Measurements from ENCODE around the gene TSPO2. TPM values are rescaled to one million over a fixed set of nuclear protein-coding genes. Genes with fewer than 3 reads are reported as not detected.
"Not testable (repeated sequence)": the region's sequence is repeated elsewhere in the genome, so short reads cannot be mapped to it uniquely, and the experiment has no call there.

TSPO2 gene, protein sequence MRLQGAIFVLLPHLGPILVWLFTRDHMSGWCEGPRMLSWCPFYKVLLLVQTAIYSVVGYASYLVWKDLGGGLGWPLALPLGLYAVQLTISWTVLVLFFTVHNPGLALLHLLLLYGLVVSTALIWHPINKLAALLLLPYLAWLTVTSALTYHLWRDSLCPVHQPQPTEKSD
- polyA plus RNA-seq (2012; ENCODE audit: missing spikeins): not detected

DNA sequence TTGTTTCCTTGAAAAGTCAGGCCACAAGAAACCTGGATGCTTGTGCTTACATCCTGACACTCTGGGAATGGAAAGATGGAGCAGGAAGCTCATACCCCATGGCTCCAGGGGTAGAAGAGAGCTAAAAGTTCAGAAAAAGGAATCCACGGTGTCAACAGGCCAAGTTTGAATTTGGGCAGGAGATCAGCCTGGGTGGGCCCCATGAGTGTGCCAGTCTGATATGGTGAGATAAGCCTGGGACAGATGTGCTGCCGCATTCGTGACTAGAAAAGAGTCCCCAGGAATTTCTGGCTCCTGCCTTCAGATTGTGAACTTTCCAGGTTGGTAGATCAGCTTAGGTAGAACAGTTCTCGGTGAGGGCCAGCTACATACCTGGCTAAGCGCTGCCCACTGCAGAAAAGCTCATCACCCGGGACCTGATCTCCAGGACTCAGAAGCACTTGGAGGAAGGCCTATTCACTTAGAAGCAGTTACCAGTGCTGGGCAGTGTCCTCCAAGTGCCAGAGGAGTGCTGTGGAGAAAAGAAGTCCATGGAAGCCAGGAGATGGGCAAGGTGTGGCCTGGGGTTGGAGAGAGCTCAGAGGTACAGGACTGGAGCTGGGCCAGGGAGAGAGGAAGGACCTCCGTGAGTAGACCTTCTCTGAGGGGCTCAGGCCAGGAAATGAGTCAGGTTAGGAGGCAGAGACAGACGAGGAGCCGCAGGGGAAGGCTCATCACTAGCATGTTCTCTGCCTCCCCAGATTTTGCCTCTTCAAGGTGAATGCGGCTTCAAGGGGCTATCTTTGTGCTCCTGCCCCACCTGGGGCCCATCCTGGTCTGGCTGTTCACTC lies at the start of gene TSPO2:
Gene TSPO2, plus strand, starts transcription at position 242 of the 830 bp plus-strand sequence. Its CDS starts 519 bp downstream, at position 761.
- FAIRE-seq (no peak), DNase-seq (ENCODE audit: insufficient read length) (no peak)
- TF ChIP-seq POLR2A (IDR thresholded peaks at IDR 0.05; ENCODE audit: low read depth, low read length): no peak

DNA sequence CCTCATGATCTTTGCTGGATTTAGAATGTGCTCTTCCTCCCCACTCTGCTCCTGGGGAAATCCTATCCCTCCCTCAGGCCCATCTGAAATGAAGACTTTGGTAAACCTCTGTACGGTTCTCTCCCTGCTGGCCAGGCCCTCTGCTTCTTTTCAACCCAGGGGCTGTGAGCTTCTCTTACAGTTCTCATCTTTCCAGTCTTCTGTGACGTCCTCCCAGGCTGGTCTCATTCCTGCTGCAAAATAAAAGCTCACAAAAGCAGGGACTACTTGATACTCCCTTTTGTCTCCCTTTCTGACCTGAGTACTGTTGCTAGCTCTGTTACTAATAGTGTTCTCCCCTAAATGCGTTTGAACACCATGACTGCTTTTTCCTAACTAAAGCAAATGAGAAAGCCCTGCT lies 49.5 kb upstream of the TSPO2 start:
- no peak for FAIRE-seq
- no peak for DNase-seq (ENCODE audit: insufficient read length)
- TF ChIP-seq POLR2AphosphoS5 (IDR thresholded peaks at IDR 0.05; ENCODE audit: low read depth, low read length) (no peak), POLR2A (IDR thresholded peaks at IDR 0.05; ENCODE audit: low read depth, low read length) (no peak), TAF1 (IDR thresholded peaks at IDR 0.05; ENCODE audit: borderline replicate concordance, low read depth, low read length) (no peak)

DNA sequence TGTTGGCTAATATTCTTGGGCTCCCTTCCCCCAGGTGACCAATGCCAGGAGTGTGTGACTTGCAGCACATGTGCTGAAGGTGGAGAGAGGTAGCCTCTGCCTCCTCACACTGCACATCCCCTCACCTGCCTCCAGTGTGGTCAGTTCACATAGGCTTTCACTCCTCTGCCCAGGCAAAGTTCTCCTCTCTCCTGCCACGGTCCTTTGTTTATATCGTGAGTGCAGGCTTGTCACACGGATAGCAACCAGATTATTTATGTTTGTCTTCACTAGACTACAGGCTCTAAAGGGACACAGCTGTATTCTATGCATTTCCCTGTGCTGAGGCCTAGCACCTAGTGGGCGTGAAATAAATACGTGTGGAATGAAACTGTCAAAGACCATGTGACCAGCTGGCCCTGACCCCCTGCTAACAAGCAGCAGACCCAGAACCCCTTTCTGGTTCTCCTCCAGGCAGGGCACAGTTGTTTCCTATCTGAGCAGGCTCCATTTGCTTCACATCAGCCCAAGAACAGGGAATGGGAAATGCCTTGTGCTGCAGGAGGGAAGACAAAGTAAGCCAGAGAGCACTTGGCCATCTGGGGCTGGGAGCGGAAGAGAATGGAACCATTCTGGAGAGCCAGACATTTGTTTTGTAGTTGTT lies 45.6 kb upstream of the TSPO2 start:
- FAIRE-seq: no peak
- TF ChIP-seq TAF1 (IDR thresholded peaks at IDR 0.05; ENCODE audit: borderline replicate concordance, low read depth, low read length) (no peak), POLR2A (IDR thresholded peaks at IDR 0.05; ENCODE audit: low read depth, low read length) (no peak), POLR2AphosphoS5 (IDR thresholded peaks at IDR 0.05; ENCODE audit: low read depth, low read length) (no peak)
- no peak for DNase-seq (ENCODE audit: insufficient read length)

DNA sequence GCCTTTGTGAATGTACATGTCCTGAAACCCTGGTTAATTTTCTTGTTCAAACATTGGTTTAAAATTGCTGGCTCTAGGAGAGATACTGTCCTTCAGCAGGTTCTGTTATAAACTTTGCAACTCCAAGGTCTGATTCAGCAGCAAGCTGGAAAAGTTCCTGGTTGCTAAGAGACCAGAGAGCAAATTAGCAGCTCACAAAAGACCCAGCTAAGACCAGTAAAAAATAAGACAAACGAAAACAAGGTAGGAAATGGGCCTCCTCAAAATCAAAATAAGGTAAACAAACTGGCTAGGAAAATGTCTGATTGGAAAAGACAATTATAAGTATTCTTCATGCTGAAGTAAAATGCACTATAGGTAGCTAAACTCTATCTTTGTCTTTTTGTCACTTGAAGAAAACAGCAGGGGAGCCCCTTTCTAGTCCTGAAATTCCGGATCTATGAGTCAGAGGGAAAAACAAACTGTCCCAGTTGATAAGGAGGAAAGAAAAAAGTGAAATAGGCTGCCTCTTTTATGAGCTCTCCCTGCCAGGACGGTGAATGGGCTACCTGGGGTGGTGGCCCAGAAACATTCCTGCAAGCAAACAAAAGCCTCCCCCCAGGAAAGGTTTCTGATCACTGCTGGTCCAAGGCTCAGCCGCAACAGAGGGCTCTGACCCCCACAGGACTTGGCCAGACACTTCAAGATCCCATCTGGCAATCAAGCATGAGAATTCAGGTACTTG lies 44.9 kb upstream of the TSPO2 start:
- DNase-seq (ENCODE audit: insufficient read length) (no peak), FAIRE-seq (no peak)
- TF ChIP-seq POLR2AphosphoS5 (IDR thresholded peaks at IDR 0.05; ENCODE audit: low read depth, low read length) (no peak), TAF1 (IDR thresholded peaks at IDR 0.05; ENCODE audit: borderline replicate concordance, low read depth, low read length) (no peak), POLR2A (IDR thresholded peaks at IDR 0.05; ENCODE audit: low read depth, low read length) (no peak)

DNA sequence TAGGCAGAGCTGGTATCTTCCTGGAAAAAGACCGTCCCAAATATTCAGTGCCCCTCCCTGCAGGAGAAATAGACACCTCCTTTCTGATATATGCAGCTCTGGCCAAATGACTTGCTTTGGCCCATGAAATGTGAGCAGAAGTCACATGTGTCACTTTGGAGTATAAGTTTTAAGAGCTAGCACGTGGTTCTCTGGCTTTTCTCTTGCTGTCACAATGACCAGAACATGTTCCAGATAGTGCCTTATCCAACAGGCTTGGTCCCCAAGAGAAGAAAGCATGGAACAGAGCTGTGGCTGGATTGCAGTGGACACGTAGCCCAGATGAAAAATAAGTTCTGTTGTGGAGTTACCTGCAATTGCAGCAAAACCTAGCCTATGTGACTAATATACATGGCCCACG lies 43.6 kb upstream of the TSPO2 start:
- no peak for FAIRE-seq
- no peak for DNase-seq (ENCODE audit: insufficient read length)
- no peak for TF ChIP-seq POLR2AphosphoS5 (IDR thresholded peaks at IDR 0.05; ENCODE audit: low read depth, low read length)
- no peak for TF ChIP-seq POLR2A (IDR thresholded peaks at IDR 0.05; ENCODE audit: low read depth, low read length)
- no peak for TF ChIP-seq TAF1 (IDR thresholded peaks at IDR 0.05; ENCODE audit: borderline replicate concordance, low read depth, low read length)

DNA sequence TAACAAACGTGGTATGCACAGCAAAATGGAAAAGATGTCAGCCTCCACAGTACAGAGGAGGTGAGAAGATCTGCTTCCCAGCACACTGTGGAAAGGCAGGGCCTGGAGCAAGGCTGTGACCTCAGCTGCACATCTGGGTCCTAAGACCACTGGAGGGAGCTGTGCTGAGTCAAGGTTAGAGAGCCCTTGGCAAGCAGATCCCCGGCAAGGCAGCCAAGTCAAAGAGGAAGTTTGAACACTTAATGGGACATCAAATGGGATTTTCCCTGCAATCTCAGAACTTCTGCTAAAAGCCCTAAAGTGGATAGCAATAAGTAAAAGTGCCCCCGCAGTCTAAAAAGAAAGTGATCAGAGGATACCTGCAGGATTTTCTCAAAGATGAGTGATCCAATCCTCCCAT lies 42.7 kb upstream of the TSPO2 start:
- TF ChIP-seq POLR2A (IDR thresholded peaks at IDR 0.05; ENCODE audit: low read depth, low read length): no peak
- no peak for TF ChIP-seq TAF1 (IDR thresholded peaks at IDR 0.05; ENCODE audit: borderline replicate concordance, low read depth, low read length)
- TF ChIP-seq POLR2AphosphoS5 (IDR thresholded peaks at IDR 0.05; ENCODE audit: low read depth, low read length): no peak
- FAIRE-seq (no peak), DNase-seq (ENCODE audit: insufficient read length) (no peak)

DNA sequence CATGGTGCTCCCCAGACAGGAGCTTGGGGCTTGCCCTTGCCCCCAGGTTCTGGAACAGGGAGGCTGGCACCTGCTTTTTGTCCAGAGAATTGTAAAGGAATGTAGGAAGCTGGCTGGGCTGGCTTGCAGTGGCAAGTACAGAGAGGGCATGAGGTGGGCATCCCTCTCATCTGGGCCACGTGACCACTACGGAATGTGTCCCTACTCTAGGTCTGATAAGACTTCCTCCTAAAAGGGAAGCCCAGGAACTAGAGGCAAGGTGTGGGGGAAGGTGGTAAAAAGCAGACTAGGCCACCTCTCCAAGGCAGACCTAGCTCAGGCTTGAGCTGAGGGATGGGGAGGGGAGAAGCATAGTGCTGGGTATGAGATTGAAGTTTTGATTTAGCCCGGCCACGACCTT lies 42.0 kb upstream of the TSPO2 start:
- TF ChIP-seq POLR2AphosphoS5 (IDR thresholded peaks at IDR 0.05; ENCODE audit: low read depth, low read length): no peak
- TF ChIP-seq POLR2A (IDR thresholded peaks at IDR 0.05; ENCODE audit: low read depth, low read length): no peak
- TF ChIP-seq TAF1 (IDR thresholded peaks at IDR 0.05; ENCODE audit: borderline replicate concordance, low read depth, low read length): no peak
- FAIRE-seq: no peak
- no peak for DNase-seq (ENCODE audit: insufficient read length)

DNA sequence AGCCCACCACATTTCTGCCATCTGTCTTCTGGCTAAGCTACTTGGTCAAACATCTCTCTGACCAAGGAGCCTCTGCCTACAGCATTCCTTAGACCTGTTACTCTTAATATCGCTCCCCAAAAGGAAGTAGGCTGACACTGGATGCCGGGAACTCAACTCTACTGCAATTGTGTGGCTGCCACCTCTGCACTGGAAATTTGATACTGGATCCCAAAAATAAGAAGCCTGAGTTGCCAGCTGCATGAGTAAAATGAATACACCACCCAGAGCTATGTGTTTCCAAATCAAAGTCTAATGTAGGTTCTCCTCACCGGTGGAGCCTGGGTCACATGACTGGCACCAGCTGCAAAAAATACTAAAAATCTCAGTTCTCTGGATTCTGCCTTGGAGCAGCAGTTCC lies 40.1 kb upstream of the TSPO2 start:
- FAIRE-seq (no peak), DNase-seq (ENCODE audit: insufficient read length) (no peak)

DNA sequence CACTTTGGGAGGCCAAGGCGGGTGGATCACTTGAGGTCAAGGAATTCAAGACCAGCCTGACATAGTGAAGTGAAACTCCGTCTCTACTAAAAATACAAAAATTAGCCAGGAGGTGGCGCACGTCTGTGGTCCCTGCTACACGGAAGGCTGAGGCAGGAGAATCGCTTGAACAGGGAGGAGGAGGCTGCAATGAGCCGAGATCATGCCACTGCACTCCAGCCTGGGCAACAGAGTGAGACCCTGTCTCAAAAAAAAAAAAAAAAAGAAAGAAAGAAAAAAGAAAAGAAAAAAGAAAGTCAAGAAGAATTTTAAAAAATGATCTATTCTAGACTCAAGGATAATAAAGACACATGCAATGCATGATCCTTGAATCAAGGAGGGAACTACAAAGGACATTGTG lies 36.0 kb upstream of the TSPO2 start:
- not testable (repeated sequence) for FAIRE-seq; DNase-seq (ENCODE audit: insufficient read length)

More for the DNA sequence above, 40.1 kb upstream of the TSPO2 start:
- TF ChIP-seq TAF1 (IDR thresholded peaks at IDR 0.05; ENCODE audit: borderline replicate concordance, low read depth, low read length) (no peak), POLR2A (IDR thresholded peaks at IDR 0.05; ENCODE audit: low read depth, low read length) (no peak), POLR2AphosphoS5 (IDR thresholded peaks at IDR 0.05; ENCODE audit: low read depth, low read length) (no peak)

DNA sequence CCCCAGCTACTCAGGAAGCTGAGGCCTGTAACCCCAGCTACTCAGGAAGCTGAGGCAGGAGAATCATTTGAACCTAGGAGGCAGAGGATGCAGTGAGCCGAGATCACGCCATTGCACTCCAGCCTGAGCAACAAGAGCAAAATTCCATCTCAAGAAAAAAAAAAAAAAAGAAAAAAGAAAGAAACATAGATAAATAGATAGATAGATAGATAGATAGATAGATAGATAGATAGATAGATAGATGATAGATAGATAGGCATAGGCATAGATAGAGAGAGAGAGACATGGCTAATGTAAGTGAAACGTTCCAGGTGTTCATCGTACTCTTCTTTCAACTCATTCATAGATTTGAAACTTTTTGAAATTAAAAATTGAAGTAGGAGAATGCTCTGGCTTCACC lies 35.3 kb upstream of the TSPO2 start:
- FAIRE-seq; DNase-seq (ENCODE audit: insufficient read length): not testable (repeated sequence)

DNA sequence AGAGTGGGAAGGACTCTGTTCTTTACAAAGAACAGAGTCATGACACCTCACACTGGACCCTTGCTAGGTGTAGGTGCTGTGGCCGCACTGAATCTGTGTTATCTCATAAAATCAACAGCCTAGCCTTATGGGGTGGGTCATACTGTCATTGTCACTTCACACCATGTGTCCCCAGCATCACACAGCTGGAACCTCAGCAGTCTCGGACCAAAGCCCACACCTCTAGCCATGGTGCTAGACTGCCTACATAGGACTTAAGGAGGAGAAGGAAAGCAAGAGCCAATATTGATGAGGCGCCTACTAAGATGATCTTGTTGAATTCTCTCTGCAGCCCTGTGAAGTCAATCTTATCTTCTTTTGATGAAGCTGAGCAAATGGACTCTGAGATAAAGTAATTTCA lies 34.3 kb upstream of the TSPO2 start:
- TF ChIP-seq TAF1 (IDR thresholded peaks at IDR 0.05; ENCODE audit: borderline replicate concordance, low read depth, low read length): no peak
- TF ChIP-seq POLR2AphosphoS5 (IDR thresholded peaks at IDR 0.05; ENCODE audit: low read depth, low read length): no peak
- TF ChIP-seq POLR2A (IDR thresholded peaks at IDR 0.05; ENCODE audit: low read depth, low read length): no peak
- FAIRE-seq (no peak), DNase-seq (ENCODE audit: insufficient read length) (no peak)

DNA sequence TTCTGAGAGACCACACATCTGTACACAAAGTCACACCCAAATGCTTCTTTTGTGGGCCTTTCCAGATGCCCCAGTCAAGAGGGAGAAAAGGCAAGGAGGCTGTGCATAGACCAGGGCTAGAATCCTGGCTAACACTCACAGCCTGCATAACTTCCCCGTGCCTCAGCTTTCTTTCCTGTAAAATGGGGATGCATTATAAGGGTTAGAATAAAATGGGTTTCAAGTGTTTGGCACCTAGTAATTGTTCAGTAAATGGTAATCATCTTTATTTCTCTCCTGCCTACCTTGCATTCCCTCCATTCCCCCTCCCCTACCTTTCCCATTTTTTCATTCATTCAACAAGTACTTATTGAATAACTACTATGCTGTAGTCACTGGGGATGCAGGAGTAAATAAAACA lies 32.6 kb upstream of the TSPO2 start:
- FAIRE-seq (no peak), DNase-seq (ENCODE audit: insufficient read length) (no peak)
- TF ChIP-seq POLR2A (IDR thresholded peaks at IDR 0.05; ENCODE audit: low read depth, low read length) (no peak), POLR2AphosphoS5 (IDR thresholded peaks at IDR 0.05; ENCODE audit: low read depth, low read length) (no peak), TAF1 (IDR thresholded peaks at IDR 0.05; ENCODE audit: borderline replicate concordance, low read depth, low read length) (no peak)
